Activated CD4-positive, alpha-beta memory T cell treated with anti-CD3 and anti-CD28 coated beads for 36 hours (primary cell): ENCODE measurements around the gene GCSAM. TPM values are rescaled to one million over a fixed set of nuclear protein-coding genes. Genes with fewer than 3 reads are reported as not detected.

Source experiments
- CTCF ChIA-PET: fragments of 350-600 bp; sonication (Branson Sonifier 250); formaldehyde crosslinking; loops from one replicate; lab custom pipeline; 2021; ENCODE audit warnings: antibody characterized with exemption, inconsistent platforms; lab: Charles Lee
- POLR2A ChIA-PET: fragments of 350-600 bp; sonication (Branson Sonifier 250); formaldehyde crosslinking; loops from one replicate; lab custom pipeline; 2021; ENCODE audit warnings: antibody characterized with exemption; lab: Charles Lee
- DNase-seq: peaks from one replicate; pipeline ENCODE4 v3.0.0-alpha.2; 2020
- H3K27ac Mint-ChIP-seq: one replicate; pipeline ENCODE4 v1.8.0; 2021; ENCODE audit warnings: mixed read lengths
- H3K27me3 Mint-ChIP-seq: one replicate; pipeline ENCODE4 v1.8.0; 2021; ENCODE audit warnings: mixed read lengths
- H3K36me3 Mint-ChIP-seq: one replicate; pipeline ENCODE4 v1.8.0; 2021; ENCODE audit warnings: mixed read lengths
- H3K4me1 Mint-ChIP-seq: one replicate; pipeline ENCODE4 v1.8.0; 2021; ENCODE audit warnings: low read depth, mixed read lengths
- H3K4me3 Mint-ChIP-seq: one replicate; pipeline ENCODE4 v1.8.0; 2021; ENCODE audit warnings: mild to moderate bottlenecking, mixed read lengths
- H3K9me3 Mint-ChIP-seq: one replicate; pipeline ENCODE4 v1.8.0; 2021; ENCODE audit warnings: mixed read lengths
- intact Hi-C: fragments of 100-400 bp; cut with micrococcal nuclease; formaldehyde crosslinking; loops from one replicate; pipeline ENCODE4 v1.15.1; 2023
- total RNA-seq, 2 experiments: library from RNA; stranded (reverse); gene quantifications; one replicate each; pipeline ENCODE4 v1.2.3, GENCODE V29; 2021

Gene GCSAM
- total RNA-seq, 2 experiments from 2014 or later = 11.7 to 14.4 TPM

DNA sequence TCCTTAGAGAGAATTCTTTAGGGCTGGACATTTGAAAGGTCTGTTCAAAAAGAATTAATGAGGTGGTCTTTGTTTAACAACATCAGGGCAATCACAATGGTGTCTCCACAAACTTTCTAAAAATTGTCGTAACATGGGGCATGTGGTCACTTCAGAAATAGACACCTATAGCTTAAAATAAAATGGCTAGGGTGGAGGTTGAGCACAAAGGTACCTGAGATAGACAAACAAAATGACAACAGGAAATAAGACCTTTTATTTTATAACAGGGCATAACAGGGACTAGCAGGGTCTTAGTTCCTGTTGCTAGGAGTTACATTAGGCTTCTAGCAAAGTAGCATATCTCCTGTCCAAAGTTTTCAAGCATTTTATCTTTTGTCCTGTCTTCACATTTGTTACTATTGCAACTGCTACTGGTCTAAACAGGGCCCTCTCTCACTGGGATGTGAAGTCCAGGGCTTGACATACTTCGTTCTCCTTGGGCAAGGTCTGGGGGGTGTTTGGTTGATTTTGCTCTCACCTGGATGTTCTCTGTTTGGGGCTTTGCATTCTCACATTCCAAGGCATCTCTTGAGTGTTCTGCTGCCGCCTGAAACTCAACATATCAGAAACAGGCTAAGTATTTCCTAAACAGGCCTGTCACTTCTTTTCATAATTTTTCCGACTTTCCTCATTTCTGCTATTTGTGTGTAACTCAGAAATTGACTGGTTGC, 3.0 kb downstream of the GCSAM start:
- CTCF ChIA-PET = interaction anchor here (1.6 to 5.7 kb wide), 2 partner anchors 19 kb away, joined by 4 to 42 read pairs; no protein-coding TSS in a partner anchor
- H3K27me3 Mint-ChIP-seq = no peaks in the 10 kb centered on the region
- H3K27ac Mint-ChIP-seq = peak overlapping the region; percentile 88
- no peak for DNase-seq
- peaks cover 15% of the 10 kb centered on the region for H3K36me3 Mint-ChIP-seq
- no peaks in the 10 kb centered on the region for H3K9me3 Mint-ChIP-seq
- H3K4me3 Mint-ChIP-seq = peak overlapping the region; percentile 14
- peaks cover 87% of the 10 kb centered on the region for H3K4me1 Mint-ChIP-seq
- intact Hi-C loops = loop anchor here (1.0 to 5.0 kb wide), 3 partner anchors 18 to 513 kb away; no protein-coding TSS in a partner anchor
- POLR2A ChIA-PET = no interaction called here

GRCh38 chr3:112128843-112129727, 4.0 kb downstream of the GCSAM start:
- Mint-ChIP-seq H3K36me3 (peaks cover 20% of the 10 kb centered on the region), H3K27ac (peak overlapping the region; percentile 88), H3K4me3 (peak overlapping the region; percentile 30), H3K27me3 (no peaks in the 10 kb centered on the region), H3K4me1 (peaks cover 82% of the 10 kb centered on the region), H3K9me3 (no peaks in the 10 kb centered on the region)
- ChIA-PET POLR2A (no interaction called here), CTCF (interaction anchor here (0.6 to 5.7 kb wide), 4 partner anchors 8 to 256 kb away, joined by 3 to 42 read pairs (median 10); no protein-coding TSS in a partner anchor)
- DNase-seq = peak; percentile 73
- intact Hi-C loops = loop anchor here (1.0 to 5.0 kb wide), 3 partner anchors 14 to 173 kb away; no protein-coding TSS in a partner anchor

DNA sequence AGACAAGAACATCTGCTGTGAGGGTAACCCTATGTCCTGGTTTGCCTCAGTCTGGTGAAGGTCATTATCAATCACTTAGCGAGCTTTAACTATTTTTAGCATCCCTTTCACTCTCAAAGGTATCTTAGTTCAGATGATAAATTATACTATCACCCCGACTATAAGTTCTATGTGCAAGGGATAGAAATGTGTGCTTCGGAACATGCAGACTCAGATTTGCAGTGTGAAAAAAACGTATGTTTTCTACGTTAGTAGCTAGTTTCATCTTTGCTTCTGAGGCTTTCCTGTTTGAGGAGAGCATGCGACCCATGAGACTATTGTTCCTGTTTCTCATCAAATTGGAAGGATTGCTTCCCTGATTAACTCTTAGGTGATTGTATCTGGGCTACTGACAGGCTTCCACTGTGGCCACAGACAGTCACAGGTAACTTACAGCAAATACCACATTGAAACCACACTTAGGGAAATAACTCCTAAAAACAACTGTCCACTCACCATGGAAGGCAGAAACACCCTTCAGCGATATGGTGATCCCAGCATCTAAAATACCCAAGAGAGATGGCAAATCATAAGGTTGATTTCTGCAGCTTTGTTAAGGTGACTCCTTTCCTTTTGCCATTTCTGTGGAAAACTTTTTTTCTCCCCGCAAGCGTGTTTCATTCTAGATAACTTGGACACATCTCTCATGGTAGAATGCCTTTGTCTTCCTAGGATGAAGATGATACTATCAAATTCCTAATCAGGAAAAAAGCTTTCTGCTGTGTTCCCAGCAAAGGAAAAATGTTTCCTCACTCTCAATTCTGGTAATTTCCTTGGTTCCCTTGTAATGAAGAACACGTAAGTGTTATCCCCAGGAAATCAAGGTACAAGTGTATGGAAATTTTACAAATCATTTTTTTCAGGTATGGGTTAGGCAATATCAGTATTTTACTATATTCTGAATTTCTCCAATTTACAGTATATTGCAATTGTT, 5.2 kb downstream of the GCSAM start:
- DNase-seq = peak; percentile 17
- intact Hi-C loops = loop anchor here (1.0 to 5.0 kb wide), 2 partner anchors 15 to 174 kb away; no protein-coding TSS in a partner anchor
- peak overlapping the region; percentile 51 for H3K4me3 Mint-ChIP-seq
- H3K27me3 Mint-ChIP-seq = no peaks in the 10 kb centered on the region
- POLR2A ChIA-PET = interaction anchor here (0.8 kb wide), 1 partner anchor 12 kb away, joined by 3 read pairs; no protein-coding TSS in a partner anchor
- H3K27ac Mint-ChIP-seq = peak overlapping the region; percentile 88
- H3K4me1 Mint-ChIP-seq = peaks cover 71% of the 10 kb centered on the region
- H3K9me3 Mint-ChIP-seq = no peaks in the 10 kb centered on the region
- CTCF ChIA-PET = interaction anchor here (1.4 to 5.7 kb wide), 3 partner anchors 10 to 223 kb away, joined by 3 to 42 read pairs (median 18); no protein-coding TSS in a partner anchor
- H3K36me3 Mint-ChIP-seq = peaks cover 23% of the 10 kb centered on the region

DNA sequence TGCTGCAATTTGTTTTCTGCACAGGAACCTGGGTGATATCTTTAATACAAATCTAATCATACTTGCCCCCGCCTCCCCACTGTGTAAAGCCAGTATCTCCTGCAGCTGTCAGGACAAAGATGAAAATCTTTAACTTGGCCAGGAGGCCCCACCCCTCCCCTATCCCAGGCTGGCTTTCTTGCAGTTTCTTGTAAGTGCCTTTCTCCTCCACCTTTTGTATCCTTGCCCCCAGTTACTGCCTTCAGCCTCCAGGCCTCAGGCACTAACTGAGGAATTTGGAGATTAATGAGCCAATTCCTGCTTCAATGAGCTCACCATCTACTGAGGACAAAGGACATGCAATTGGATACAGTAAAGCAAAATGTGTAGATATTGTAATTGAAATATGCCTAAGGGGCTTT, 6.5 kb downstream of the GCSAM start:
- intact Hi-C loops = loop anchor here (5.0 kb wide), 1 partner anchor 176 kb away; no protein-coding TSS in a partner anchor
- Mint-ChIP-seq H3K27ac (peak overlapping the region; percentile 88), H3K4me3 (peak overlapping the region; percentile 23), H3K27me3 (no peaks in the 10 kb centered on the region), H3K9me3 (no peaks in the 10 kb centered on the region), H3K36me3 (peaks cover 27% of the 10 kb centered on the region), H3K4me1 (peaks cover 69% of the 10 kb centered on the region)
- CTCF ChIA-PET = interaction anchor here (2.4 to 5.7 kb wide), 2 partner anchors 11 to 15 kb away, joined by 11 to 42 read pairs; no protein-coding TSS in a partner anchor
- POLR2A ChIA-PET = no interaction called here
- no peak for DNase-seq

- DNase-seq = no peak
- ChIA-PET POLR2A (no interaction called here), CTCF (interaction anchor here (1.2 to 5.7 kb wide), 3 partner anchors 13 to 313 kb away, joined by 3 to 42 read pairs (median 11); no protein-coding TSS in a partner anchor)
- no peaks in the 10 kb centered on the region for H3K9me3 Mint-ChIP-seq
- no peak overlapping the region for H3K27ac Mint-ChIP-seq
- intact Hi-C loops = loop anchor here (5.0 kb wide), 1 partner anchor 177 kb away; no protein-coding TSS in a partner anchor
- H3K27me3 Mint-ChIP-seq = no peaks in the 10 kb centered on the region
- no peak overlapping the region for H3K4me3 Mint-ChIP-seq
- H3K4me1 Mint-ChIP-seq = peaks cover 66% of the 10 kb centered on the region
- peaks cover 25% of the 10 kb centered on the region for H3K36me3 Mint-ChIP-seq
These were observed 8.0 kb downstream of the GCSAM start for GRCh38 chr3:112124907-112125607.

GRCh38 chr3:112123548-112123947, 9.5 kb downstream of the GCSAM start:
- Mint-ChIP-seq H3K4me3 (no peak overlapping the region), H3K27me3 (no peaks in the 10 kb centered on the region), H3K36me3 (peaks cover 24% of the 10 kb centered on the region), H3K4me1 (peaks cover 64% of the 10 kb centered on the region), H3K9me3 (no peaks in the 10 kb centered on the region), H3K27ac (no peak overlapping the region)
- no peak for DNase-seq
- ChIA-PET POLR2A (interaction anchor here (0.7 kb wide), 1 partner anchor 20 kb away, joined by 3 read pairs; no protein-coding TSS in a partner anchor), CTCF (interaction anchor here (1.2 kb wide), 1 partner anchor 13 kb away, joined by 3 read pairs; no protein-coding TSS in a partner anchor)
- intact Hi-C loops = no loop called here

DNA sequence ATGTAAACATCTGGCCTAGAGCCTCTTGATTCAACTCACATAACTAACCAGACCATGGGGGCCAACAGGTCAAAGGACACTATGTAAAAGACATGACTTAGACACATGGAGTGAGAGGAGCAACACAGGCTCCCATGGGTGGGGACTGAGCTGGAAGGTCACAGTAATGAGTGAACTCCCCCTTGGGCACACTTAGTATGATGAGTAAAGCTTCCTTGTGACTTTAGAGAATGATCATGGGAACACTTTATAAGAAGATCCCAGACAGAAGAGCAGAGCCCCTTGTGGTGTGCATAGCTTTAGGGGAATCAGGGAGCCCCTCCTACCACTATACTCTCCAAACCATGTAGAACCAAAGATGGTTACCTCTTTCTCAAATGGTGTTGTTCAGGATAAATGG, 10.2 kb downstream of the GCSAM start:
- H3K27me3 Mint-ChIP-seq = no peaks in the 10 kb centered on the region
- no peaks in the 10 kb centered on the region for H3K9me3 Mint-ChIP-seq
- no peak for DNase-seq
- H3K27ac Mint-ChIP-seq = no peak overlapping the region
- ChIA-PET CTCF (interaction anchor here (1.2 kb wide), 1 partner anchor 13 kb away, joined by 3 read pairs; no protein-coding TSS in a partner anchor), POLR2A (interaction anchor here (0.7 kb wide), 1 partner anchor 21 kb away, joined by 3 read pairs; no protein-coding TSS in a partner anchor)
- H3K4me1 Mint-ChIP-seq = peaks cover 59% of the 10 kb centered on the region
- H3K4me3 Mint-ChIP-seq = no peak overlapping the region
- intact Hi-C loops = no loop called here
- H3K36me3 Mint-ChIP-seq = peaks cover 24% of the 10 kb centered on the region

- Mint-ChIP-seq H3K36me3 (peaks cover 24% of the 10 kb centered on the region), H3K27ac (no peak overlapping the region), H3K4me3 (no peak overlapping the region), H3K27me3 (no peaks in the 10 kb centered on the region), H3K9me3 (no peaks in the 10 kb centered on the region), H3K4me1 (peaks cover 49% of the 10 kb centered on the region)
- POLR2A ChIA-PET = no interaction called here
- no peak for DNase-seq
- CTCF ChIA-PET = interaction anchor here (3.0 kb wide), 1 partner anchor 10 kb away, joined by 13 read pairs; no protein-coding TSS in a partner anchor
- intact Hi-C loops = no loop called here
These were observed 11.2 kb downstream of the GCSAM start for GRCh38 chr3:112121577-112122547.

GRCh38 chr3:112119962-112120836, 12.8 kb downstream of the GCSAM start:
- H3K36me3 Mint-ChIP-seq = peaks cover 12% of the 10 kb centered on the region
- no peak overlapping the region for H3K4me3 Mint-ChIP-seq
- intact Hi-C loops = no loop called here
- POLR2A ChIA-PET = no interaction called here
- H3K27me3 Mint-ChIP-seq = no peaks in the 10 kb centered on the region
- H3K4me1 Mint-ChIP-seq = peaks cover 38% of the 10 kb centered on the region
- CTCF ChIA-PET = interaction anchor here (3.0 kb wide), 1 partner anchor 9 kb away, joined by 13 read pairs; no protein-coding TSS in a partner anchor
- H3K9me3 Mint-ChIP-seq = no peaks in the 10 kb centered on the region
- DNase-seq = no peak
- no peak overlapping the region for H3K27ac Mint-ChIP-seq
